HG03039 (cell line): ENCODE data around the gene SUPT20H.
"Not testable (repeated sequence)": the region's sequence is repeated elsewhere in the genome, so short reads cannot be mapped to it uniquely, and the experiment has no call there.

Experiments
- ATAC-seq: cut with Tn5 transposase; IDR thresholded peaks from one replicate; pipeline ENCODE4 v1.9.1; 2021; ENCODE audit warnings: mild to moderate bottlenecking, moderate library complexity; ENCODE audit not compliant: unreplicated experiment

Gene SUPT20H

GRCh38 chr13:37070145-37070695 lies 10.7 kb upstream of the SUPT20H start:
- ATAC-seq: no peak

GRCh38 chr13:37069597-37070103 lies 10.2 kb upstream of the SUPT20H start:
- no peak for ATAC-seq

GRCh38 chr13:37068962-37069361 lies 9.5 kb upstream of the SUPT20H start:
- no peak for ATAC-seq

GRCh38 chr13:37067874-37068273 lies 8.4 kb upstream of the SUPT20H start:
- ATAC-seq: no peak

- ATAC-seq: no peak
Observed at GRCh38 chr13:37065890-37066526, 6.5 kb upstream of the SUPT20H start.

DNA sequence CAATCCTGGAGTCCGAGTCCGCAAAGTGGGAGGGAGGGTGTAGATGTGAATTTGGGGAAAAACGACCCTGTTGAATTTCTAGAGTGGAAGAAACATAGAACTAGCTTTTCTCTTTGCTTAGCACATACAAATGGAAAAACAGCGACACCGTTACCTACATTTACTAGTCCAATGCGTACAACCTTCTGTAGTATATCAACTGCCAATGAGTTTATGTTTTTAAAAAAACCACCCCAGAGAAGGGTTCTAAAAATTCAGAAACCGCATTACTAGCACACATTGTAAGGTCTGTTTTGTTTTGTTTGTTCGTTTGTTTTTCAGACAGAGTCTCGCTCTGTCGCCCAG lies 332 bp upstream of the SUPT20H start:
- ATAC-seq: peak; percentile 14

- ATAC-seq: not testable (repeated sequence)
Observed at GRCh38 chr13:37056228-37056627, 3.3 kb downstream of the SUPT20H start.

DNA sequence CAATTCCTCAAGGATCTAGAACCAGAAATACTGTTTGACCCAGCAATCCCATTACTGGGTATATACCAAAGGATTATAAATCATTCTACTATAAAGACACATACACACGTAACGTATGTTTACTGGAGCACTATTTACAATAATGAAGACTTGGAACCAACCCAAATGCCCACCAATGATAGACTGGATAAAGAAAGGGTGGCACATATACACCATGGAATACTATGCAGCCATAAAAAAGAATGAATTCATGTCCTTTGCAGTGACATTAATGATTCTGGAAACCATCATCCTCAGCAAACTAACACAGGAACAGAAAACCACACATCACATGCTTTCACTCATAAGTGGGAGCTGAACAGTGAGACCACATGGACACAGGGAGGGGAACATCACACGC lies 6.4 kb downstream of the SUPT20H start:
- ATAC-seq: not testable (repeated sequence)

GRCh38 chr13:37049810-37050209 lies 9.7 kb downstream of the SUPT20H start:
- no peak for ATAC-seq

DNA sequence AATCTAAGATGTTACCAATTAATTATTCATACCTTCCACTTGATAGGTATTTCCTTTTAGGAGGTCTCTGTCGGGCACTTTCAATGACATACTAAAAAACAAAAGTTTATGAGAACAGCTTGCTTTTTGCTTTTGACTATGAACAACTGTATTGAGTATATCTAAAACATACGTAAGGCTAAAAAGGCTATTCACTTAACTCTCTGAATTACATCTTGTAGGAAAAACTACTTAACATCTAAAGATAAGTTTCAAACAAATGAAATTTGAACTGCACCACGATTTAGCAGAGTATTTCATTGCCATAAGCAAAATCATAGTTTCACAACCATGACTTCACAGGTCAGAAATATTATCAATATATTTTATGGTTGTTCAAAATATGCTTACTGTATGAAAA lies 11.6 kb downstream of the SUPT20H start:
- ATAC-seq: no peak

GRCh38 chr13:37047032-37047431 lies 12.5 kb downstream of the SUPT20H start:
- no peak for ATAC-seq

DNA sequence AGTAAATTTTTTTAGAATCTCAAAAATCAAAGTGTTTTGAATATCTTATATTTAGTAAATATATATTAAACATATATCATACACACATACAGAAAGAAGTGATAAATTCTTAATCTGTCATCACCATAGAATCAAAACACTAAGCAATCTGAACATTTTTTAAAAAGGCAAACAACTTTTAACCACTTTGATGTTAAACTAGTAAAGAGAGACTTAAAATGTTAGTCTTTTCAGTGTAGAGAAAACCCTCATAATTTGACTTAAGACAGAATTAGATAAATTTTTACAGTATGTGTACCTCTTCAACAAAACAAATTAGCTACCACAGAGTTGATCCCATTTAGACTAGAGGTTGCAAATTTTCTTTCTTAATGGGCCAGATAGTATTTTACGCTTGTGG lies 13.4 kb downstream of the SUPT20H start:
- no peak for ATAC-seq

- no peak for ATAC-seq
Observed at GRCh38 chr13:37040789-37041188, 18.7 kb downstream of the SUPT20H start.

- ATAC-seq: no peak
Observed at GRCh38 chr13:37039896-37040295, 19.6 kb downstream of the SUPT20H start.

- no peak for ATAC-seq
Observed at GRCh38 chr13:37037241-37037640, 22.2 kb downstream of the SUPT20H start.

DNA sequence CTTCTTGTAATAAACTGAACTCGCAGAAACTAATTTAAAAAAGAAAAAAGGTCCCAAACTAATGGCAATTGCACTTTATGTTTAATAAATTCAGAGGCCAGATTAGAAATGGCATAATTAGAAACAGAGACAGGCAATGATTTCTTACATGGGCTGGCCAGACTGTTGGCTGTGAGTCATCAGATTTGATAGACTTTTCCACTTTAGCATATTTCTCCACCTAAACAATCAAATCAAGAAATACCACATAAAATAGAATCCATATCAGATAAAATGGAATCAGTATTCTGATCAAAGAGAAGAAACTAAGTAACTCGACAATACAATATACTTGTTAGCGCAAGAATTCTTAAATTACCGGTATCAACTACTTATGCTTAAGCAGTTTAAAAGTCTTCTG lies 29.9 kb downstream of the SUPT20H start:
- ATAC-seq: no peak

GRCh38 chr13:37027639-37028038 lies 31.8 kb downstream of the SUPT20H start:
- ATAC-seq: no peak

DNA sequence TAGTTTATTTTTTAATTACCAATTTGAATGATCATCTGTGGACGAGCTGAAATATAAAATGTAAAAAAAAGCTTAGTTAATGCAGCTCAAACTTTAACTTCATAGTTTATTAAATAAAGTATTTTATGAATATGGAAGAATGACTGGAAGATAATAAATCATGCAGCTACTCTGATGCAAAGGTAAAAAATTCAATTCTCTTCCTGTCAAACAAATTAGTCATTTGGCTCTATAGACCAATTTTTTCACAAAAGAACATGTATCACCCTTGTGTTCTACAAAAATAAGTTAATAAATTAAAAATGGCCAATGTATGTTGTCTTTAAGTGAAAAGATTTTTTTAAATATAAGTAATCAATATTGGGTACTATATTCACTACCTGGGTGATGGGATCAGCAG lies 32.7 kb downstream of the SUPT20H start:
- ATAC-seq: no peak

GRCh38 chr13:37023871-37024270 lies 35.6 kb downstream of the SUPT20H start:
- ATAC-seq: no peak

- no peak for ATAC-seq
Observed at GRCh38 chr13:37014609-37015008, 44.9 kb downstream of the SUPT20H start.

- ATAC-seq: no peak
Observed at GRCh38 chr13:37011788-37012187, 47.7 kb downstream of the SUPT20H start.

DNA sequence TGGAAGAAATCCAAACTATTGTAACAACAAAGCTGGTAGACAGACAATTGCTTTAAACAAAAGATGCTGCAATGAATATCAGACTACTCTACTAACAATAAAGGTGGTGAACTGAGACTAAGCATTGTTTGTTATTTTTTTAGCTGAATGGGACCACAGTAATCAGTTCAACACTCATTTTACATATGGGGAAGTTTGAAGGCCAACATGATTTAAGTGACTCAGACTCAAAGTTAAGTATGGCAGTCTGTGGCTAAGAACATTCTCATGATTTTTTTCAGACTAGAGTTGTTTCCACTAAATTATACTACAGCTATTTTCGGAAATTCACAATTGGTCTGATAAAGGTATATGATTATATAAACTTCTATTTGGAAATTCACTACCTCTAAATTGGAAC lies 48.5 kb downstream of the SUPT20H start:
- no peak for ATAC-seq

DNA sequence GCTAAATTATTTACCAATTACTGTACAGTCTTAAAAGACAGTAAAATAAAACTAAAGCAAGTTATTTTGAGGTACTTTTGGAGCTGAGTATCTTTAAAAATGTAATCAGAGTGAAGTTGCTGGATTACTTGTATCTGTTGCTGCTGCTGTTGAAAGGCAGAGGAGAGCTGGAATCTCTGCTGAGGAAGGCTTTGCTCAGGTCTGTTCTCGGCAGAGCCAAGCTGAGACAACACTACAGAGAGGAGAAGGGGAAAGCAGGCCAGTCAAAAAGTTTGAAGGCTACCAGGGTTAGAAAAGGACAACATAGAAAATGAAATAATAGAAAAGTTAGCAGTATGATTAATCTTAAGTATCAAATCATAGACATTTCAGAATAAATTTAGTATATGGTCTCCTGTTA lies 49.1 kb downstream of the SUPT20H start:
- no peak for ATAC-seq
